Activated gamma-delta T cell treated with anti-CD3 and anti-CD28 coated beads, Interleukin-2, amount 50 U/mL, for 16 hours (primary cell): ENCODE data around the gene CAMK2A.
A peak's percentile ranks its signal among the peaks of the same experiment; 100 is the strongest.

ENCODE experiments used
- DNase-seq: peaks from one replicate; pipeline ENCODE4 v3.0.0-alpha.2; 2020; ENCODE audit warnings: low read depth

The CAMK2A gene

DNA sequence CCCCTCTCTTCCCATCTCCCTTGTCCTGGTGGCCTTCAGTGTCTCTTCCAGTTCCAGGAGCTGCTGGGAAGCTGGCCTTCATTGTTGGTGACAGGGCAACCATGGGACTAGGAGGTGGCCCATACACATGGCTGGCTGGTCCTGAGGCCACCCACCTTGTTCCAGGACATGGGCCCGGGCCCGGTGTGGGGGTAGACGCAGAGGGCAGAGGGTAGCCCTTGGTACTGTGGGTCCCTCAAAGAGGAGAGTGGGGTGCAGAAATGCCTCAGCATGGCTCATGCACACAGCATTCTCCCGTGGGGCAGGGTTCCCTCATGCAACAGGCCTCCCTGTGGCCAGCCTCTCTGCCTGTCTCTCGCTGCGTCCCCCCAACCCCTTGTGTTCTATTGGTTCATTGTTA lies 78.9 kb downstream of the CAMK2A start:
- no peak for DNase-seq

DNA sequence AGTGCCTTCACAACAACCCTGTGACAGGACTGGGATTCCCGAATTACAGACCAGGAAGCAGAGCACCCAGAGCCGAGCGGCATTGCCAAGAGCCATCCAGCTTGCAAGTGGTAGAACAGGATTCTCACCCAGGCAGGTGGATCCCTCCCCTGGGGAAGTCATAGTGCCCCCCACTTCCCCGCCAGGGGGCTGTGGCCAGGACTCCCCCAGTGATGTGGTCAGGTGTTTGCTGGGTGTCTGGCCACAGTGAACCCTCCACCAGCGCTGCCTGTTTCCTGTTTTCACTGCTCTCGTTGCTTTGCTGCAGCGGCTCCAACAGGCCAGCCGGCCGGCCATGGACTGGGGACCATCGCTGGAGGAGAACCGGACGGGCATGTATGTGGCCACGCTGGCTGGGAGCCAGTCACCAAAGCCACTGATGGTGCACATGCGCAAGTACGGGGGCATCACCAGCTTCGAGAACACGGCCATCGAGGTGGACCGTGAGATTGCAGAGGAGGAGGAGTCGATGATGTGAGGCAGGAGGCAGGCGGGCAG lies 80.4 kb downstream of the CAMK2A start:
- DNase-seq = peak; percentile 17

DNA sequence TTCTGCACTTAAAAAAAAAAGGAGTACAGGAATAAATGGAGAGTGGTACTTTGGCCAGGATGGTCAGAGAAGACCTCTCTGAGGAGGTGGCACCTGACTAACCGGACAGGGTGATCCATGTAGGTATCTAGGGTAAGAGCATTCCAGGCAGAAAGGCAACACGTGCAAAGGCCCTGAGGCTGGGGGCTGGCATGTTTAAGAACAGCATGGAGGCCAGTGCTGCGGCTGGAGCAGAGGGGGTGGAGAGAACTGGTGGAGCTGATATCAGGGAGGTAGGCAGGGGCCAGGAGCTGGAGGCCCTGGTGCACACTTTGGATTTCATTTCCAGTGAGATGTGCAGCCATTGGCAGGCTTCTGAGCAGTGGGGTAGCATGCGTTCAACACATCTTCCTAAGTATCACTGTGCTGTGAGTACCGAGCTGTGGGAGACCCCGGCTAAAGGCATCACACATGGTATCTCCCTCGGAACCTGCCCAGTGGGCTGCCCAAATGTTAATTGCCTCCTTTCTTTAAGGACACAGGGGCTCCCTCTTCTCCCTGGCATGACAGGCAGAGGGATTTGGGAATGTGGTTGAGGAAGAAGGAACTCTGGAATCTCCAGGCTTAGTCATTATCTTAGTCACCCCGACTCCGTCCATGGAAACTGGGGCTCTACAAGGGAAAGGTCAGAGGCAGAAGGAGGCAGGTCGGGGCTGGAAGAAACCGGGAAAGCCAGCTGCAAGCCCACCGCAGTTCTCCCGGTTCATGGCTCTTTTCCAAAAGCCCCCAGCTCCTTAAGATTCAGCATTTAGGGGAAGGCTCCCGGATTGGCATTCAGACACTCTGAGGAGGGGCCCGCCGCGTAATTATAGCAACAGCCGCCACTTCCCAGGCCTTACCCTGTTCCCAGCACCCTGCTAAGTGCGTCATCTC lies 81.1 kb downstream of the CAMK2A start:
- DNase-seq = no peak

DNA sequence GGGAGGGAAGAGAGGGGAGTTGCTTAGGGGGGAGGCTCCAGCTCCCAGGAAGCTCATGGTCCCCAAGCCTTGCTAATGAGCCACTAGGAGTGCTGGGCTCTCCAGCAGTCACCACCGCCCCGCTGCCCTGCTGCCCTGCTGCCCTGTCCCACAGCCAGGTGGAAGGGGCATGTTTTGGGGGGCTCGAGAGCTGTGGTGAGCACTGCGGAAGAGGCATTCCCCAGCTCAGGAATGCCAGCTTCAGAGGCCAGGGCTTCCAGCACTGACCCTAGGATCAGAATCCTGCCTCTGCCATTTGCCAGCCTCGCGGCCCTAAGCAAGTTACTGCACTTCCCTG lies 82.8 kb downstream of the CAMK2A start:
- no peak for DNase-seq

DNA sequence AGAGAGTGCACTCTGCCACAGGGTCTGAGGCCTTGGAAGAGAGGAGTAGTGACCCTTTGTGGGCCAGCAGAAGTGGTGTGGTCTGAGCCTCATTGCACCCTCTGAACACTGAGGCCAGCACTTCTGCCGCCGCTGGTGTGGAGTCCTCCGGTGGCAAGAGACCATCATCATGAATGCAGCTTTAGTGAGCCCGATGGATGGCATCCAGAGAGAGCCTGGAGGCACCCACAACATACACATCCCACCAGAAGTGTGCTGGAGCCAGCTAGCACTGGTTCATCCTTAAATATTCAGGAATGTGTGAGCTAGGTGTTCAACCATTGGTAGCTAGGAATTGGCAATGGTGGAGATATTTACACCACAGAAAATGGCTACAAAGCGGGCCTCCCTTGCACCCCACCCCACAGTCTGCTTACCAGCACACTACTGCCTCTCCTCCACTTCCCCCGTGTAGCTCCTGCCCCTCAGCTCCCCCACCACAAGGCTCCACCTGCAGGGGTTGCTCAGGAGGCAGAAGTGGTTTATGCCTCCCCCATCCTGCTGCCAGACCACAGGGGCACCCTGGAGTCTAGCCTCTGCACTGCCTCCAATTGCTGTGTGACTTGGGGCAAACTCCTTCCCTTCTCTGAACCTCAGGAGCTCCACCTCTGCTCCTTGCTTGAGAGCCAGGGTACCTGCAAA lies 83.3 kb downstream of the CAMK2A start:
- DNase-seq = no peak

DNA sequence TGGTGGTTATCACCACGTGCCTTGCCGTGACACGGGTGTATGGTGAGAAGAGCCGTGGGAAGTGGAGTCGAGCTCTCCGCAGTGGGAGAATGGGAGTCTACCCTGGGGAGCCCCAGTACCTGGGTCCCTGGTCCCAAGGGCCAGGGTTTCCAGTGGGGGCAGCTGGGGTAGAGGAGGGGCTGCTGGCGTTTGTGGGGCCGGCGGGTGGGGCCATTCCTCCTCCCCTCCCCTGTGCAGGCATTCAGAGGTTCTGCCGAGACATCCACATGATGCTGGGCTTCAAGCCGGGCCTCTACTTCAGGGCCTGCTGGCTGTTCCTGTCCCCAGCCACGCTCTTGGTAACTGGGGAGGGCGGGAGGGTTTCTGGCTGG lies 85.0 kb downstream of the CAMK2A start:
- DNase-seq = no peak

DNA sequence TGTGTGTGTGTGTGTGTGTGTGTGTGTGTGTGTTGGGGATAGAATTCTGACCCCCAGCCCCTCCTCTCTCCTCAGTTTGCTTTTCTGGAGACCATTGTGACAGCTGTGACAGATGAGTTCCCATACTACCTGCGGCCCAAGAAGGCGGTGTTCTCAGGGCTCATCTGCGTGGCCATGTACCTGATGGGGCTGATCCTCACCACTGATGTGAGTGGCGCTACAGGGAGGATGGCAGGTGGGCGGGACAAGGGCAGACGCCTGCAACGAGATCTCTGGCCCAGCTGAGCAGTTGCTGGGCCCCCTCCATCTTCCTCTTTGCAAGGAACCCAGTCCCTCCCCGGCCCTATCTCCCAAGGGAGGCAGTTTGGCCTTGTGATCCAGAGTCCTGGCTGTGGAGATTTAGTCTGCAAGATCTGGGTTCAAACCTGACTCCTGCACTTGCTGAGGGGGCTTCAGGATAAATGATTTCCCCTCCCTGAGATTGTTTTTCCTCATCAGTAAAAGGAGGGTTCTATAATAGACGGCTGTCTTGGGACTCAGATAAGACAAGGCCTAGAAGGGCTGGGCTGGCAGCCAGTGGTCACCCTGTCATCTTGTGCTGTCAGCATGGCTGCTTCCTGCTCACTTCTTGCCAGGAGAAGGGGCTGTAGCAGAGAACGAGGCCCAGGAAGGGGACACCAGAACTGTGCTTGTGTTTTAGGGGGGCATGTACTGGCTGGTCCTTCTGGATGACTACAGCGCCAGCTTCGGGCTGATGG lies 85.6 kb downstream of the CAMK2A start:
- DNase-seq = no peak

DNA sequence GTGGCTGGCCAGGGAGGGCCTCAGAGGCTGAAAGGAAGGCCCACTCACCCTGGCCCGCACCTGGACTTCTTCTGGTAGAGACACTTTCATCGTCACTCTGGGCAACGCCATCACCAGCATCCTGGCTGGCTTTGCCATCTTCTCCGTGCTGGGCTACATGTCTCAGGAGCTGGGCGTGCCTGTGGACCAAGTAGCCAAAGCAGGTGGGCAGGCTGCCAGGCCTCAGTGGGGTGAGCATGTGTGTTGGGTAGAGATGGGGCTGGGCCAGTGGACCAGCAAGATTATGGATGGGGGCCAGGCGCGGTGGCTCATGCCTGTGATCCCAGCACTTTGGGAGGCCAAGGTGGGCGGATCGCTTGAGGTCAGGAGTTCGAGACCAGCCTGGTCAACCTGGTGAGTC lies 87.1 kb downstream of the CAMK2A start:
- no peak for DNase-seq

DNA sequence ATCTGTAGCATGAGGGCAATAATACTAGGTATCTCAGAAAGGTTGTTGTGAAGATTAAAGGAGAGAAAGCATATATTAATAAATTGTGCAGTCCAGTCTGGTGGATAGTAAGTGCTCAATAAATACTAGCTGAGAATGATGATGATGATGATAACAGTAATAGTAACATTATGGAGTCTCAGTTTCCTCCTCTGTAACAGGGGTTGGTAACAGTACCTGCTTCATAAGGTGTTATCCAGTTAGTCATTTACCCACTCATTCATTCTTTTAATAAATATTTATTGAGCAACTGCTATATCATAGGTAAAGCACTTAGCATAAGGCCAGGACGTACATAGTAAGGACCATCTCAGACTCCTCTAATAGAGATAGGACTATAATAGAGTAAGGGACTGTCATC lies 92.1 kb downstream of the CAMK2A start:
- DNase-seq = no peak

DNA sequence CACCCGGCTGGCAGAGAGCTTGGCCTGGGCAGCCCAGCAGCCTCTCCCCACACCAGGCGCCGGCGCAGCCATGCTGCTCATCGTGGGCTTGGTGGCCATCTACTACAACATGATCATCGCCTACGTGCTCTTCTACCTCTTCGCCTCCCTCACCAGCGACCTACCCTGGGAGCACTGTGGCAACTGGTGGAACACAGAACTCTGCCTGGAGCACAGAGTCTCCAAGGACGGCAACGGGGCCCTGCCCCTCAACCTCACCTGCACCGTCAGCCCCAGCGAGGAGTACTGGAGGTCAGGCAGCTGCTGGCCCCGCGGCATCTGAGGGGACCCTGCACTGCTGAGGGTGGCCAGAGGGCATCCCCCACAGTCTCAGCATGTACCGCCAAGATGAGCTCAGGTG lies 92.6 kb downstream of the CAMK2A start:
- no peak for DNase-seq

DNA sequence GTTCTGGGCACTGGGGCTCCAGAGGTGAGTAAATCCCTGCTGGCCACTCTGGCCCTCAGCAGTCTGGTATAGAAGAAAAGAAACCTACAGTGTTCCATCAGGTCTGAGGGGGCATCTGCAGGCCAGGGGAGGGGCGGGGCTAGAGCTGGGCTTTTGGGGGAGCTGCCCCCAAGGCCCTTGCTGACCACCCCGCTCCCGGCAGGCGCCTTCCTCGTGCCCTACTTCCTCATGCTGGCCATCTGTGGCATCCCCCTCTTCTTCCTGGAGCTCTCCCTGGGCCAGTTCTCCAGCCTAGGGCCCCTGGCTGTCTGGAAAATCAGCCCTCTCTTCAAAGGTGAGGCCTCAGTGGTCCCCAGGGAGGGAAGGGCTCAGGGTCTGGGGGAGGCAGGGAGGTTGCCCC lies 93.1 kb downstream of the CAMK2A start:
- no peak for DNase-seq

DNA sequence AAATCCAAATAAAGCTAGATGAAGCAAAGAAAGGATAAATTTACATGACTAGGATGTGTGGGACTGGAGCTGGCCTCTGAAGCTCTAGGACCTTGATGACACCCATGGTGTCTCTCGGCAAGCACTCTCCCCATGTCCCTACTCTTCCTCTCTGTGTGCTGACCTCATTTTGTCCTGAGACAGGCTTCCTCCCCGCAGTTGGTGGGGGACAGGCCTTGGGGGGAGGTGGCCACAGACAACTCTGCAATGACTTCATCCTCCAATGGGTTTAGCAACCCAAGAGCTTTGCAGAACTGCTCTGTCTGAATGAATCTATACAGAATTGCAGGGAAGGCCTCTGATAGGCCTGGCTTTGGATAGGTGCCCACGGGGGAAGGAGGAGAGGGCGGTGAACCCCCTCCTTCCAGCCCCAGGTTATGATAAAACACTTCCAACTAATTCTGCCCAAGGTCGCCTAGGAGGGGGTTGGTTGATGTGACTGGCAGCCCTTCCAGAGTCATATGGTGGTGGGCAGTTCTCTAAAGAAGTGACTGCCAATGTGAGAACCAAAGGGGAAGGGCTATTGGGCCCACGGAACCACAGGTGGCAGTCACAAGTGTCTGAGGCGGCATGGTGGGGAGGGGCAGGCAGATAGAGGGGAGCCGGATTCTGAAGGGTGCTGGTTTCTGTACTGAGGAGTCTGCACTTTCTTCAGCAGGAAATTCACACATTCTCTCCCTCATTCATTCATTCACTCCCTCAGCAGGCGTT lies 93.7 kb downstream of the CAMK2A start:
- DNase-seq = no peak

DNA sequence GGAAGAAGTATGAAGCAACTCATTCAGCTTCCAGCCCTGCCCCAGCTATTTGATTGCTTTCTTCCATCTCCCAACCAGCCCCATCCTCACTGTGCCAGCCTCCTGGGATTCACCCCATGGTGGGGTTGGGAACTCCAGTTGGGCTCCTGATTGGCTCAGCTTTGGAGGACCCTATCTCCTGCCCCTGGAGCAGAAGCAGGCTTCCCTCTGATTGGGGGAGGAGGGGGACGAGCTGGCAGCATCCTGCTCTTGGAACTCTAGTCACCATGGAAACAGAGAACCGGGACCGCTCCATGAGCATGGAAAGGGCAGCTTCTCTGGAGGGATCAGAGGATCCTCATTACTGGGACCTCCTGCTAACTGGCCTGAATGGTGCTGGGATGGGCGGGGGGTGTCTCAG lies 97.1 kb downstream of the CAMK2A start:
- DNase-seq = no peak

DNA sequence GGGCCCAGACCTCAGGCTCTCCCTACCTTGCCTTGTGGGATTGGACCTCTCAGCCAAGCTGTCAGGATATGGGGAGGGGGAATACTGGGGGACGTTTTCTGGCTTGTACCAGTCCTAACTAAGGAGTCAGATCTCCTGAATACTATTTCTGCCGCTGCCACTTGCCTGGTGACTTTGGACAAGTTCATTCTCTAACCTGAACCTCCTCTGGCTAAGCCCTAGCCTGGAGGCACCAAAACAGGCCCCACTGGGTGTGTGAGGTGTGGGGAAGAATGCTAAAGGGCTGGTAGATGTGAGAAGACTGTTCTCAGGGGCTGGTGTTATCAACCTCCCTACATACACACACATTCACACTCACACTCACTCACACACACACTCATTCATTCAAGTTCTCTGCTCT lies 98.6 kb downstream of the CAMK2A start:
- DNase-seq = no peak

DNA sequence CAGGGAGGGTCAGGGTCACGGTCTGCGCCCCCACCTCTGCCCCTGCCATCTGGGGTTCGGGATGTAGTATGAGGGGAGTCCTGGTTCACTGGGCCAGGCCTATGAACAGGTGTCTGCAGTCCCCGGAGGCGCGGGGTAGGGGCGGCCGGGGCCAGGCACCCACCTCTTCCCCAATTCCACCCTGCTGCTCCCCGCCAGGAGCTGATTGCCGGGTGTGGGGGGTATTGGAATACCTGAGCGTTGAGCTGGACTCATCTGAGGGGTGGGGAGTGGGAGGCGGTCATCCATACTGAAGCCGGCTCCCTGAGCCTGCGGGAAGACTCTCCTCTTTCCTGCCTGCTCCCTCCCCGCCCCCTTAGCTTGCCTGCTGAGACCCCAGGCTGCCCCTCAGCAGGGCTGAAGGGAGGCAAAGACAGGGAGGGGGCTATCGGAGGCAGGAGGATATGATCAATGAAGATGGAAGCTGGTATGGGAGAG lies 99.0 kb downstream of the CAMK2A start:
- DNase-seq = no peak

DNA sequence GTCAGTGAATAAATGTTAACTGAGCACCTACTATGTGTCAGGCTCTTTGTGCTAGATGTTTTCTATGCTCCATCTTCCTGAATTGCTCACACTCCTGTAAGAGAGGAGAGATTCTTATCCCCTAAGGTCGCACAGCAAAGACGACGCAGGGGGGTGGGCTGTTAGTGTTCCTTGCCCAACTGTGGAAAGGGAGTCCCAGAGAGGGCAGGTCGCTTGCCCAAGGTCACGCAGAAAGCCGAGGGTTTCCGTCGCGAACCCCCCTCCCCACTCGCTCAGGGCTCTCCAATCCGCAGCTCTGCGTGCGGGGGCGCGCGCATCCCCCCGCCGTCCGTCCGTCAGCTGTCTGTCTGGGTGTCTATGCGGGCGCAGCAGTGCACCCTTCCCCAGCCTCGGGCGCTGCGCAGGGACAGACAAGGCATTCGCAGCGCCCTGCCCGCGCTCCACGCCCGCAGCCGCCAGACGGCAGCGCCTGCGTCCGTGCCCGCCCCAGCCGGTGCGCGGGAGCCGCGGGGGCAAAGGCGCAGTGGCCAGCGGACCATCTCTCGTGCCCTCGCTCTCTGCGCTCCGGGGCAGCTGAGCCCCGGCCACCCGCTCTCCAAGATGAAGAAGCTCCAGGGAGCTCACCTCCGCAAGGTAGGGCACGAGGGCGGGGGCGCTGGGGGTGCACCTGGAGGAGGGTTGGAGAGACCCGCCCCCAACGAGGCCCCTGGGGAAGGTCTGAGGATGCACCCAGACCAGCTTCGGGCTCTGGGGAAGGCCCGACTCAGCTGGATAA lies 99.7 kb downstream of the CAMK2A start, which contains the start of gene SLC6A7:
SLC6A7 (plus strand) TSS at position 335 of the 775 bp plus-strand sequence; CDS start at position 601, 266 bp downstream.
- DNase-seq = no peak

DNA sequence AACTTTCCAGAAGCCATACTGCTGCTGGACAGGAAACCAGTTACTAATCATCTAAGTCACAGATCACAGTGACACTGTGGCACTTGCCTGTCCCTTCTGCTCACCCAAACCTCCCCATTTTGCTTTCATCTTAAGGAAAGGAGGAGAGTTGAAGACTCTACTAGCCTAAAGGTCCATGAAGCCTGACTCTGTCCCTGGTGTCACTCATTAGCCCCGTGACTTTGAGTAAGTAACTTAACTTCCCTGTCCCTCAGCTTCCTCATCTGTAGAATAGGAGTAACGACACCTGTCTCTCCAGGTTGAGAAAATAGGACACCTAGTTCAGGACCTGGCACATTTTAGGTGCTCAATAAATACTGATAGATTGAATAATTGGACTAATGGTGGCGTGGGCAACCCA lies 100.2 kb downstream of the CAMK2A start:
- DNase-seq = no peak

DNA sequence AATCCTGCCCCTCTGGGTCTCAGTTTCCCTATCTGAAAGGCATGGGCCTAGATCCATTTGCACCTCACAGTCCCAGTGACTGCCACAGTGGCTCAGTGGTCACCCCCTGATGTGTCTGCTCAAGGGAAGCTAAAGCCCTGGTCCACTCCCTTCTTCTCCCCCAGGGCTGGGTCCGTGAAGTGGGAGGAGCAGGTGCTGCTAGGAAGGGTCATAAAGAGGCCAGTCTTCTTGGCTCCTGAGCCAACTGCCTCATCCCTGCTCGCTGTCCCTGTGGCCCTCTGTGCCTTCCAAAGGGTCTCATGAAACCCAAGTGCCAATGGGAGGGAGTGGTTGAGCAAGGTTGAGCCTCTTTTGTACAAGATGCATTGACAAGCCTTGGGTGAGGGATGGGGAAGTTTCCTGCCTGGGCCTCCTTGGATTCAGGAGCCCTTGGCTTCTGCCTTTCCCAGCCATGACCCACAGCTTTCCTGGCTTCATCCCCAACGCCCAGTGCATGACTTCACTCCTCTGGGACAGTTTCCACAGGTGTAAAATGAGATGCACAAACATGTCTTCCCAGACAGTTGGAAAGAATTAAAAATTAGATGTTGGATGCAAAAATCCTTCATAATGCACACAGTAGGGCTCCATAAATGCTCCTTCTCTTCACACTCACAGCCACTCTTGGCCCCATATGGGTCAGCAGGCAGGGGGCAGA lies 101.3 kb downstream of the CAMK2A start:
- no peak for DNase-seq

DNA sequence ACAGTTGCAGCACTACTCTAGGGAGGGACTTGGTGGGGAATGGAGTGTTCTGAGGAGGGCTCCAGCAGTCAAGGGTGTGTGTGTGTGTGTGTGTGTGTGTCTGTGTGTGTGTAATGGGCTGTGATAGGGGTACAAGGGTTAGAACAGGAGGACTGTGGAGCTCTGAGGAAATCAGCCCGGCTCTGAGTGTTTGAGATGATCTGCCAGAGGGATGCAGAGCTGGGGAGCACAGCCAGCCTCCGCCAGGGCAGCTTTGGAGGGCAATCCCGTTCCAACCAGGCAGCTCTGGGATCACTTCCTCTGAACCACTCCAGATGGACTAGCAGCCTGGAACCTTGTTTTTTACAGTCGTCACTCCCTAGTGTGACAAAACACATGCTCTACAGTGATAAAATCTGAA lies 102.7 kb downstream of the CAMK2A start:
- DNase-seq = no peak

DNA sequence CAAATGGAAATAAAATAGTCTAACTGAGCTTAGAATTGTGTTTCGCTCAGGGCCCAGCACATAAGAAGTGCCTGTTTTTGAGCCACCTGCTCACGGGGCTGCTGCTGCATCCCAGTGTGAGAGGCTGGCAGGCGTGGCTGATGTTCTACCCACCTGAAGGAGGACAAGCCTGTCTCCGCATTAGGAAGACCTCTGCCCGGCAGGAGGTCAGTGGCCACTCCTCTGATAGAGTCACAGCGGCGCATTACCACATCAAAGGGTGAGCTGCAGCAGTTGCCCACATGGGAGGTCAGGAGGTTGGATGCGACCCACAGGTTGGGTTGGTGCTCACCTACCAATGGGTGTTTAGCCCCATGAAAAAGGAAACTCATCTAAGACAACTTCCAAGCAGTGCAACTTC lies 103.4 kb downstream of the CAMK2A start:
- DNase-seq = no peak
